Gastrocnemius medialis (tissue), 4 donors: ENCODE data around the gene ARHGAP28.

Experiments
- CTCF ChIP-seq, 5 experiments: fragments of 450-650 bp in 3 of 5; fragments of 200-600 bp in 2 of 5; sonication (generic) in 2 of 5; IDR thresholded peaks in 4 of 5; conservative IDR thresholded peaks in 1 of 5; 1 replicate in 4 of 5; 2 replicates in 1 of 5; pipeline ENCODE4 v1.5.1; 2016 to 2019; ENCODE audit warnings: antibody characterized with exemption in 5 of 5, mild to moderate bottlenecking in 3 of 5, moderate library complexity in 3 of 5
- POLR2A ChIP-seq, 2 donors: fragments of 450-650 bp; IDR thresholded peaks; one replicate each; pipeline ENCODE4 v1.6.1; 2017; ENCODE audit warnings: antibody characterized with exemption in 2 of 2, mild to moderate bottlenecking in 2 of 2, moderate library complexity in 2 of 2

GRCh38 chr18:6748241-6748640, 18.7 kb downstream of the ARHGAP28 start:
- TF ChIP-seq CTCF (IDR thresholded peaks at IDR 0.05 in 4 of 5, conservative IDR thresholded peaks at IDR 0.05 in 1 of 5), result no peak
- TF ChIP-seq POLR2A (IDR thresholded peaks at IDR 0.05), result no peak
